ENCODE data around the gene FREY1. TPM values are rescaled to one million over a fixed set of nuclear protein-coding genes. Genes with fewer than 3 reads are reported as not detected.
A peak's percentile ranks its signal among the peaks of the same experiment; 100 is the strongest.

The FREY1 gene
- total RNA-seq, 4 donors from 2014 or later, result 0.65 to 3.7 (median 1.4) TPM

- no peaks in the 10 kb centered on the region for H3K9me3 ChIP-seq
- peaks cover 0 to 25% (median 0%) of the 10 kb centered on the region in 4 donors for H3K27me3 ChIP-seq
- TF ChIP-seq POLR2AphosphoS5 (IDR thresholded peaks at IDR 0.05), result no peak
- TF ChIP-seq CTCF (IDR thresholded peaks at IDR 0.05), result no peak
- TF ChIP-seq EP300 (IDR thresholded peaks at IDR 0.05), result no peak
- TF ChIP-seq POLR2A (IDR thresholded peaks at IDR 0.05; ENCODE audit: low read depth), result no peak
- WGBS, result 20% methylated on average over 3 of the region's 3 CpGs
- peak overlapping the region; percentile 62 to 79 (median 69) for H3K27ac ChIP-seq (replicated peaks in 1 of 4)
- peaks cover 20 to 31% (median 26%) of the 10 kb centered on the region in 4 donors for H3K4me1 ChIP-seq
- intact Hi-C loops (cut with DNase I), result no loop called here
- H3K36me3 ChIP-seq, result peaks cover 0 to 21% (median 17%) of the 10 kb centered on the region in 4 donors
- no peak for DNase-seq (ENCODE audit: extremely low spot score)
- H3K4me3 ChIP-seq, result peak overlapping the region; percentile 61 to 84 (median 66)
Observed at GRCh38 chr11:45899086-45899447, 8.0 kb downstream of the FREY1 start.

- H3K27ac ChIP-seq (replicated peaks in 1 of 4), result no peak overlapping the region
- no peaks in the 10 kb centered on the region for H3K9me3 ChIP-seq
- TF ChIP-seq EP300 (IDR thresholded peaks at IDR 0.05) (no peak), POLR2A (IDR thresholded peaks at IDR 0.05; ENCODE audit: low read depth) (no peak), POLR2AphosphoS5 (IDR thresholded peaks at IDR 0.05) (no peak), CTCF (IDR thresholded peaks at IDR 0.05) (no peak)
- H3K4me3 ChIP-seq, result no peak overlapping the region
- no peak for DNase-seq (ENCODE audit: extremely low spot score)
- H3K4me1 ChIP-seq, result peaks cover 20 to 31% (median 26%) of the 10 kb centered on the region in 4 donors
- intact Hi-C loops (cut with DNase I), result no loop called here
- H3K27me3 ChIP-seq, result peaks cover 0 to 25% (median 0%) of the 10 kb centered on the region in 4 donors
- H3K36me3 ChIP-seq, result peaks cover 0 to 6% (median 4%) of the 10 kb centered on the region in 4 donors
- 92% methylated on average over 5 of the region's 6 CpGs for WGBS
Observed at GRCh38 chr11:45897556-45897955, 9.5 kb downstream of the FREY1 start.

- Histone ChIP-seq H3K4me1 (peaks cover 20 to 27% (median 25%) of the 10 kb centered on the region in 4 donors), H3K9me3 (no peaks in the 10 kb centered on the region), H3K27me3 (peaks cover 0 to 25% (median 0%) of the 10 kb centered on the region in 4 donors), H3K27ac (replicated peaks in 1 of 4) (no peak overlapping the region), H3K36me3 (no peaks in the 10 kb centered on the region), H3K4me3 (no peak overlapping the region)
- TF ChIP-seq EP300 (IDR thresholded peaks at IDR 0.05), result no peak
- no peak for TF ChIP-seq POLR2AphosphoS5 (IDR thresholded peaks at IDR 0.05)
- no peak for TF ChIP-seq POLR2A (IDR thresholded peaks at IDR 0.05; ENCODE audit: low read depth)
- no peak for TF ChIP-seq CTCF (IDR thresholded peaks at IDR 0.05)
- WGBS, result 16% methylated on average over 5 of the region's 19 CpGs
- intact Hi-C loops (cut with DNase I), result no loop called here
- no peak for DNase-seq (ENCODE audit: extremely low spot score)
Observed at GRCh38 chr11:45896422-45896984, 10.6 kb downstream of the FREY1 start.

- WGBS, result 90% methylated on average over 8 of the region's 8 CpGs
- TF ChIP-seq POLR2AphosphoS5 (IDR thresholded peaks at IDR 0.05), result no peak
- no peak for DNase-seq (ENCODE audit: extremely low spot score)
- intact Hi-C loops (cut with DNase I), result no loop called here
- Histone ChIP-seq H3K27ac (replicated peaks in 1 of 4) (no peak overlapping the region), H3K27me3 (peaks cover 0 to 25% (median 0%) of the 10 kb centered on the region in 4 donors), H3K9me3 (no peaks in the 10 kb centered on the region), H3K36me3 (no peaks in the 10 kb centered on the region), H3K4me3 (no peak overlapping the region), H3K4me1 (peaks cover 15 to 19% (median 18%) of the 10 kb centered on the region in 4 donors)
Observed at GRCh38 chr11:45895553-45896259, 11.4 kb downstream of the FREY1 start.

- no peak overlapping the region for H3K27ac ChIP-seq (replicated peaks in 1 of 4)
- peaks cover 0 to 25% (median 0%) of the 10 kb centered on the region in 4 donors for H3K27me3 ChIP-seq
- TF ChIP-seq EP300 (IDR thresholded peaks at IDR 0.05) (no peak), CTCF (IDR thresholded peaks at IDR 0.05) (no peak), POLR2AphosphoS5 (IDR thresholded peaks at IDR 0.05) (no peak), POLR2A (IDR thresholded peaks at IDR 0.05; ENCODE audit: low read depth) (no peak)
- 90% methylated on average over 2 of the region's 6 CpGs for WGBS
- H3K9me3 ChIP-seq, result no peaks in the 10 kb centered on the region
- H3K36me3 ChIP-seq, result no peaks in the 10 kb centered on the region
- H3K4me1 ChIP-seq, result peaks cover 10 to 14% (median 11%) of the 10 kb centered on the region in 4 donors
- no peak for DNase-seq (ENCODE audit: extremely low spot score)
- no peak overlapping the region for H3K4me3 ChIP-seq
- intact Hi-C loops (cut with DNase I), result no loop called here
Observed at GRCh38 chr11:45894555-45895247, 12.4 kb downstream of the FREY1 start.

All from esophagus muscularis mucosa (tissue), 4 donors.